GM12878 (cell line): ENCODE results near the gene NLGN4X. TPM values are rescaled to one million over a fixed set of nuclear protein-coding genes. Genes with fewer than 3 reads are reported as not detected.

Source experiments
- ATAC-seq: fragments of 200-7000 bp; cut with Tn5 transposase; 3 replicates; pipeline ENCODE4 v1.9.1; 2020; ENCODE audit warnings: mild to moderate bottlenecking, moderate library complexity
- BruUV-seq: library from RNA; stranded (reverse); fragments of 400-500 nt; replicated peaks from 2 replicates; lab custom pipeline; 2021; lab: Mats Ljungman, UMichigan
- CTCF ChIA-PET: fragments of 300-600 bp; sonication (Branson Sonifier 250); formaldehyde crosslinking; extraction: SDS; loops from one replicate; lab custom pipeline; 2021; ENCODE audit warnings: inconsistent platforms; lab: Yijun Ruan, JAX
- POLR2A ChIA-PET: fragments of 350-600 bp; formaldehyde crosslinking; extraction: SDS; loops from one replicate; lab custom pipeline; 2021; ENCODE audit warnings: inconsistent platforms; lab: Charles Lee
- RAD21 ChIA-PET: fragments of 300-600 bp; sonication (Branson Sonifier 250); formaldehyde crosslinking; loops from one replicate; lab custom pipeline; 2023; ENCODE audit warnings: antibody characterized with exemption; ENCODE audit not compliant: unreplicated experiment; lab: Charles Lee
- SMC1A ChIA-PET: fragments of 300-600 bp; sonication (Branson Sonifier 250); formaldehyde crosslinking; loops from one replicate; lab custom pipeline; 2023; ENCODE audit not compliant: unreplicated experiment, uncharacterized antibody; lab: Charles Lee
- DNase-seq: peaks from one replicate; pipeline ENCODE4 v3.0.0-alpha.2; 2011; ENCODE audit warnings: low read depth, low spot score
- FAIRE-seq: peaks from 3 replicates; lab custom pipeline; 2011; peaks lifted over from hg19 to GRCh38; lab: Jason Lieb, UNC
- H2AFZ ChIP-seq: 2 replicates; pipeline ENCODE4 v1.6.0; 2011; ENCODE audit warnings: low read depth, low read length, control low read depth; ENCODE audit not compliant: control insufficient read depth
- H3K27ac ChIP-seq: 2 replicates; pipeline ENCODE4 v1.5.1; 2011; ENCODE audit warnings: control low read depth; ENCODE audit not compliant: control insufficient read depth, insufficient read depth
- H3K27me3 ChIP-seq, 2 experiments: replicated peaks in 1 of 2; 2 replicates each; pipeline versions ENCODE4 v1.6.0 to v1.6.1; 2011; ENCODE audit warnings: low read length in 1 of 2; ENCODE audit not compliant: control insufficient read depth in 2 of 2, insufficient read depth in 2 of 2
- H3K36me3 ChIP-seq, 2 experiments: 2 replicates each; pipeline ENCODE4 v1.5.1; 2011; ENCODE audit warnings: low read length in 1 of 2; ENCODE audit not compliant: control insufficient read depth in 2 of 2, insufficient read depth in 2 of 2
- H3K4me1 ChIP-seq: 2 replicates; pipeline ENCODE4 v1.6.1; 2011; ENCODE audit warnings: mild to moderate bottlenecking, low read length, moderate library complexity, mixed read lengths; ENCODE audit not compliant: control insufficient read depth, insufficient read depth
- H3K4me2 ChIP-seq: 2 replicates; pipeline ENCODE4 v1.6.0; 2011; ENCODE audit warnings: control low read depth; ENCODE audit not compliant: control insufficient read depth, insufficient read depth
- H3K4me3 ChIP-seq: fragments of 200-600 bp; sonication (generic); 2 replicates; pipeline ENCODE4 v1.5.1; 2016
- H3K79me2 ChIP-seq: 2 replicates; pipeline ENCODE4 v1.6.0; 2011; ENCODE audit warnings: low read length; ENCODE audit not compliant: control insufficient read depth, insufficient read depth
- H3K9ac ChIP-seq: 2 replicates; pipeline ENCODE4 v1.8.0; 2011; ENCODE audit warnings: low read length, control low read depth, mixed read lengths; ENCODE audit not compliant: control insufficient read depth, insufficient read depth
- H3K9me3 ChIP-seq: replicated peaks from 3 replicates; pipeline ENCODE4 v1.5.1; 2011; ENCODE audit warnings: mild to moderate bottlenecking, low read length; ENCODE audit not compliant: control insufficient read depth, insufficient read depth
- H4K20me1 ChIP-seq: 2 replicates; pipeline ENCODE4 v1.6.0; 2011; ENCODE audit not compliant: control insufficient read depth, insufficient read depth
- BACH1 ChIP-seq: fragments of 450-650 bp; IDR thresholded peaks from 2 replicates; pipeline ENCODE4 v1.6.1; 2017; ENCODE audit warnings: mild to moderate bottlenecking, borderline replicate concordance
- BMI1 ChIP-seq: fragments of 450-650 bp; IDR thresholded peaks from 2 replicates; pipeline ENCODE4 v1.6.1; 2016; ENCODE audit warnings: mild to moderate bottlenecking, moderate library complexity, borderline replicate concordance
- BRCA1 ChIP-seq: IDR thresholded peaks from 2 replicates; pipeline ENCODE4 v1.6.1; 2011; ENCODE audit warnings: low read depth, low read length, improper control_type of control experiment
- CREB1 ChIP-seq: IDR thresholded peaks from 2 replicates; pipeline ENCODE4 v1.6.1; 2012; ENCODE audit warnings: low read depth, mild to moderate bottlenecking, inconsistent platforms
- EED ChIP-seq: sonication (generic); IDR thresholded peaks from 2 replicates; pipeline ENCODE4 v1.6.1; 2016; ENCODE audit warnings: antibody characterized with exemption, low read depth
- FOXK2 ChIP-seq: fragments of 450-650 bp; IDR thresholded peaks from 2 replicates; pipeline ENCODE4 v1.6.1; 2017; ENCODE audit warnings: mild to moderate bottlenecking, moderate library complexity
- FOXM1 ChIP-seq: IDR thresholded peaks from 2 replicates; pipeline ENCODE4 v1.6.1; 2012; ENCODE audit warnings: low read depth, mild to moderate bottlenecking, inconsistent platforms, low read length, moderate library complexity
- IRF3 ChIP-seq: fragments of 450-650 bp; IDR thresholded peaks from 2 replicates; pipeline ENCODE4 v1.6.1; 2014; ENCODE audit warnings: mild to moderate bottlenecking
- LARP7 ChIP-seq: fragments of 450-650 bp; IDR thresholded peaks from 2 replicates; pipeline ENCODE4 v1.6.1; 2017; ENCODE audit warnings: mild to moderate bottlenecking
- NFYB ChIP-seq: IDR thresholded peaks from 2 replicates; pipeline ENCODE4 v1.6.1; 2011; ENCODE audit warnings: low read depth, mild to moderate bottlenecking, low read length, improper control_type of control experiment, moderate library complexity; ENCODE audit not compliant: insufficient read depth
- NR2C1 ChIP-seq: fragments of 450-650 bp; IDR thresholded peaks from 2 replicates; pipeline ENCODE4 v1.6.1; 2017; ENCODE audit warnings: antibody characterized with exemption, mild to moderate bottlenecking, moderate library complexity
- POLR2AphosphoS5 ChIP-seq: IDR thresholded peaks from 2 replicates; pipeline ENCODE4 v1.6.1; 2011; ENCODE audit warnings: mild to moderate bottlenecking, low read length, inconsistent platforms
- RBBP5 ChIP-seq: fragments of 200-600 bp; sonication (generic); conservative IDR thresholded peaks from 2 replicates; pipeline ENCODE4 v1.6.1; 2016
- STAT3 ChIP-seq: IDR thresholded peaks from 2 replicates; pipeline ENCODE4 v1.6.1; 2011; ENCODE audit warnings: low read depth, low read length, improper control_type of control experiment
- SUZ12 ChIP-seq: fragments of 200-600 bp; sonication (generic); IDR thresholded peaks from one replicate; pipeline ENCODE4 v1.6.1; 2018; ENCODE audit warnings: antibody characterized with exemption, mild to moderate bottlenecking; ENCODE audit not compliant: unreplicated experiment
- WRNIP1 ChIP-seq: IDR thresholded peaks from 2 replicates; pipeline ENCODE4 v1.6.1; 2011; ENCODE audit warnings: low read depth, low read length, improper control_type of control experiment, borderline replicate concordance
- ZBED1 ChIP-seq: IDR thresholded peaks from 2 replicates; pipeline ENCODE4 v1.6.1; 2016; ENCODE audit warnings: borderline replicate concordance
- ZNF24 ChIP-seq: fragments of 450-650 bp; IDR thresholded peaks from 2 replicates; pipeline ENCODE4 v1.6.1; 2017; ENCODE audit warnings: antibody characterized with exemption, mild to moderate bottlenecking
- WGBS: methylation state at CpG from one replicate; pipeline ENCODE4 v1.1.6; 2016; ENCODE audit warnings: low lambda C conversion rate; ENCODE audit not compliant: insufficient replicate concordance, insufficient coverage; ENCODE audit errors: missing lambda C conversion rate; 5-methylcytosine and 5-hydroxymethylcytosine counted together
- in situ Hi-C: fragments of 300-500 bp; cut with MboI; formaldehyde crosslinking; loops from 9 replicates; pipeline ENCODE4 v1.14.3; 2018; ENCODE audit warnings: mixed read lengths
- intact Hi-C: fragments of 100-400 bp; cut with micrococcal nuclease; formaldehyde crosslinking; loops from one replicate; pipeline ENCODE4 v1.14.2; 2022; ENCODE audit not compliant: unreplicated experiment
- polyA plus RNA-seq, 11 experiments: library from polyadenylated mRNA; depleted of rRNA in 4 of 11; unstranded in 6 of 11; stranded (reverse) in 5 of 11; fragments of >200 nt; fragmentation: Nextera tagmentation in 4 of 11; fragmentation: Illumina TruSeq in 1 of 11; extraction: Ambion mirVana in 4 of 11; extraction: Trizol in 1 of 11; gene quantifications; 1 replicate in 1 of 11; 2 replicates in 10 of 11; pipeline versions ENCODE4 v1.2.1 to v1.2.3, GENCODE V29; 2011 to 2016; ENCODE audit warnings: inconsistent platforms in 2 of 11, missing spikeins in 2 of 11, low read depth in 1 of 11
- total RNA-seq, 4 experiments: library from RNA; depleted of rRNA in 3 of 4; stranded (reverse); fragments of >200 nt in 3 of 4; fragmentation: Illumina TruSeq in 1 of 4; extraction: Trizol in 1 of 4; gene quantifications; 2 replicates each; pipeline versions ENCODE4 v1.2.1 to v1.2.3, GENCODE V29; 2013 to 2021
- TF ChIP-seq, protein P1 (sequence below): fragments of 450-650 bp; IDR thresholded peaks from 2 replicates; pipeline ENCODE4 v1.6.1; 2018; ENCODE audit warnings: mild to moderate bottlenecking, low read depth, moderate library complexity; ENCODE audit not compliant: partially characterized antibody
- TF ChIP-seq, protein P2 (sequence below): fragments of 450-650 bp; IDR thresholded peaks from 2 replicates; pipeline ENCODE4 v1.6.1; 2018; ENCODE audit warnings: borderline replicate concordance, mild to moderate bottlenecking; ENCODE audit not compliant: partially characterized antibody

NLGN4X gene
- total and polyA plus RNA-seq, 10 of the 15 experiments (the other 5 are each of a cell fraction or from before 2014, with no cell fraction given), result 0.02 to 1.5 (median 0.09) TPM; not detected in 2

DNA sequence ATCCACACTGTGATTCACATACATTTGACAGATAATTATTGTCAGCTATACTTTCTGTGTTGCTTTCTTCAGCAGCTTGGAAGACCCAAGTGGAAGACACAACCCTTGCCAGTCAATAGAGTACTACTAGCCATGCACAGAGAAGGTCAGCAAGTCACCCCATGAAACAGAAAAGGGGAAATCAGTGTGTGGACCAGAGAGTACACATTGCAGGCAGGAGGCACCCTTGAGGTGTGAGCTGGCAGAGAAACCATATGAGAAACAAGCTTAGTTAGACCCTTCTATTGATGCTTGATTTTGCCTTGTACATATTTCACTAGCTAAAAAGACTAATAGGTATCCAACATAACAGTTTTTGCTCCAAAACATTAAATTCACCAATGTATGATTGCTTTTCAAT, 99.5 kb downstream of the NLGN4X start (continued):
- TF ChIP-seq, protein P1, sequence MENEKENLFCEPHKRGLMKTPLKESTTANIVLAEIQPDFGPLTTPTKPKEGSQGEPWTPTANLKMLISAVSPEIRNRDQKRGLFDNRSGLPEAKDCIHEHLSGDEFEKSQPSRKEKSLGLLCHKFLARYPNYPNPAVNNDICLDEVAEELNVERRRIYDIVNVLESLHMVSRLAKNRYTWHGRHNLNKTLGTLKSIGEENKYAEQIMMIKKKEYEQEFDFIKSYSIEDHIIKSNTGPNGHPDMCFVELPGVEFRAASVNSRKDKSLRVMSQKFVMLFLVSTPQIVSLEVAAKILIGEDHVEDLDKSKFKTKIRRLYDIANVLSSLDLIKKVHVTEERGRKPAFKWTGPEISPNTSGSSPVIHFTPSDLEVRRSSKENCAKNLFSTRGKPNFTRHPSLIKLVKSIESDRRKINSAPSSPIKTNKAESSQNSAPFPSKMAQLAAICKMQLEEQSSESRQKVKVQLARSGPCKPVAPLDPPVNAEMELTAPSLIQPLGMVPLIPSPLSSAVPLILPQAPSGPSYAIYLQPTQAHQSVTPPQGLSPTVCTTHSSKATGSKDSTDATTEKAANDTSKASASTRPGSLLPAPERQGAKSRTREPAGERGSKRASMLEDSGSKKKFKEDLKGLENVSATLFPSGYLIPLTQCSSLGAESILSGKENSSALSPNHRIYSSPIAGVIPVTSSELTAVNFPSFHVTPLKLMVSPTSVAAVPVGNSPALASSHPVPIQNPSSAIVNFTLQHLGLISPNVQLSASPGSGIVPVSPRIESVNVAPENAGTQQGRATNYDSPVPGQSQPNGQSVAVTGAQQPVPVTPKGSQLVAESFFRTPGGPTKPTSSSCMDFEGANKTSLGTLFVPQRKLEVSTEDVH, result no peak
- TF ChIP-seq EED, result no peak
- TF ChIP-seq FOXM1, result no peak
- TF ChIP-seq RBBP5, result no peak
- no peak for TF ChIP-seq STAT3
- no peak for TF ChIP-seq LARP7
- no peak for TF ChIP-seq FOXK2
- no peak for TF ChIP-seq CREB1
- no peak for TF ChIP-seq BACH1
- no peak for TF ChIP-seq BMI1
- TF ChIP-seq NFYB, result no peak
- TF ChIP-seq POLR2AphosphoS5, result no peak
- no peak for TF ChIP-seq ZNF24

DNA sequence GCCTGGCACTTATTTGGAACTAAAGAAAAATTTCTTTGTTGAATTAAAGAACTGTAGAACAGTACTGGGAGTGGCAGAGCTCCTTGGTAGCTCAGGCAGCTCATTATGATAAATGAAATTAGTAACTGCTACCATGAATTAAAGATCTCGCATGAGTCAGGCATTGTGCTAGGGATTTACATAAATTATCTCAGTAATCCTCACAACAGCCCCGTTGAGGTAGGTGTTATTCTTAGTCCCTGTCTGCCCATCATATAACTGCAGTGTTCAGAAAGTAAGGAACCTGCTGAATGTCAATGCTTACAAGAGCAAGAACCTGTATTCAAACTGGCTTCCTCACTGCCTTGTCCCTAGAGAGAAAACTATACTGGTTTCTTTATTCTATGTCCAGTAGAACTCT, 108.3 kb downstream of the NLGN4X start:
- RAD21 ChIA-PET, result interaction anchor here (1.1 to 1.4 kb wide), 2 partner anchors 18 to 87 kb away, joined by 3 to 5 read pairs; no protein-coding TSS in a partner anchor
- Histone ChIP-seq H3K27me3 (no peaks in the 10 kb centered on the region), H3K4me3 (no peak overlapping the region), H3K79me2 (no peaks in the 10 kb centered on the region), H3K9ac (no peak overlapping the region), H3K4me2 (no peak overlapping the region), H4K20me1 (no peaks in the 10 kb centered on the region), H3K27ac (no peak overlapping the region), H3K4me1 (no peaks in the 10 kb centered on the region), H3K36me3 (no peaks in the 10 kb centered on the region), H3K9me3 (no peaks in the 10 kb centered on the region), H2AFZ (no peak overlapping the region)
- ATAC-seq, result no peak
- SMC1A ChIA-PET, result no interaction called here
- 47% methylated on average over 2 of the region's 2 CpGs for WGBS
- TF ChIP-seq BRCA1 (no peak), SUZ12 (no peak), NR2C1 (no peak), ZBED1 (no peak), IRF3 (no peak), WRNIP1 (no peak)
- TF ChIP-seq, protein P2, sequence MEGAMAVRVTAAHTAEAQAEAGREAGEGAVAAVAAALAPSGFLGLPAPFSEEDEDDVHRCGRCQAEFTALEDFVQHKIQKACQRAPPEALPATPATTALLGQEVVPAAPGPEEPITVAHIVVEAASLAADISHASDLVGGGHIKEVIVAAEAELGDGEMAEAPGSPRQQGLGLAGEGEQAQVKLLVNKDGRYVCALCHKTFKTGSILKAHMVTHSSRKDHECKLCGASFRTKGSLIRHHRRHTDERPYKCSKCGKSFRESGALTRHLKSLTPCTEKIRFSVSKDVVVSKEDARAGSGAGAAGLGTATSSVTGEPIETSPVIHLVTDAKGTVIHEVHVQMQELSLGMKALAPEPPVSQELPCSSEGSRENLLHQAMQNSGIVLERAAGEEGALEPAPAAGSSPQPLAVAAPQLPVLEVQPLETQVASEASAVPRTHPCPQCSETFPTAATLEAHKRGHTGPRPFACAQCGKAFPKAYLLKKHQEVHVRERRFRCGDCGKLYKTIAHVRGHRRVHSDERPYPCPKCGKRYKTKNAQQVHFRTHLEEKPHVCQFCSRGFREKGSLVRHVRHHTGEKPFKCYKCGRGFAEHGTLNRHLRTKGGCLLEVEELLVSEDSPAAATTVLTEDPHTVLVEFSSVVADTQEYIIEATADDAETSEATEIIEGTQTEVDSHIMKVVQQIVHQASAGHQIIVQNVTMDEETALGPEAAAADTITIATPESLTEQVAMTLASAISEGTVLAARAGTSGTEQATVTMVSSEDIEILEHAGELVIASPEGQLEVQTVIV, result no peak
- intact Hi-C loops (no loop called here), in situ Hi-C loops (no loop called here)
- FAIRE-seq, result no peak
- CTCF ChIA-PET, result interaction anchor here (0.7 to 1.2 kb wide), 2 partner anchors 9 to 11 kb away, joined by 3 read pairs; no protein-coding TSS in a partner anchor
- POLR2A ChIA-PET, result no interaction called here
- no TSS peak for BruUV-seq
- no peak for DNase-seq
